Tibial nerve (tissue), 4 donors: ENCODE data around the gene TMC7. TPM values are rescaled to one million over a fixed set of nuclear protein-coding genes. Genes with fewer than 3 reads are reported as not detected.

Experiments used
- DNase-seq, 2 donors: peaks; one replicate each; pipeline ENCODE4 v3.0.0-alpha.2; 2019; ENCODE audit warnings: low spot score in 2 of 2
- H3K27ac ChIP-seq, 4 donors: fragments of 200-600 bp; sonication (generic) in 3 of 4; one replicate each; pipeline ENCODE4 v1.5.1; 2017 to 2019; ENCODE audit warnings: mild to moderate bottlenecking in 1 of 4
- H3K27me3 ChIP-seq, 2 donors: fragments of 200-600 bp; sonication (generic) in 1 of 2; one replicate each; pipeline versions ENCODE4 v1.5.1 to v1.6.0; 2017 to 2019
- H3K36me3 ChIP-seq, 3 donors: fragments of 200-600 bp; sonication (generic); one replicate each; pipeline ENCODE4 v1.5.1; 2018 to 2019
- H3K4me1 ChIP-seq, 4 donors: fragments of 200-600 bp; sonication (generic) in 3 of 4; one replicate each; pipeline ENCODE4 v1.5.1; 2017 to 2019
- H3K4me3 ChIP-seq, 4 donors: fragments of 200-600 bp; sonication (generic) in 3 of 4; one replicate each; pipeline ENCODE4 v1.5.1; 2017 to 2019; ENCODE audit warnings: mild to moderate bottlenecking in 1 of 4, moderate library complexity in 1 of 4
- H3K9me3 ChIP-seq, 4 donors: fragments of 200-600 bp; sonication (generic) in 3 of 4; one replicate each; pipeline ENCODE4 v1.5.1; 2017 to 2019
- EP300 ChIP-seq, 2 donors: sonication (generic); formaldehyde crosslinking; IDR thresholded peaks; one replicate each; pipeline ENCODE4 v1.6.1; 2017; ENCODE audit warnings: antibody characterized with exemption in 2 of 2, mild to moderate bottlenecking in 1 of 2
- POLR2A ChIP-seq, 2 donors: fragments of 450-650 bp; IDR thresholded peaks; one replicate each; pipeline ENCODE4 v1.6.1; 2017; ENCODE audit warnings: antibody characterized with exemption in 2 of 2, mild to moderate bottlenecking in 2 of 2, moderate library complexity in 2 of 2
- WGBS, 2 donors: methylation state at CpG; one replicate each; pipeline ENCODE4 v1.1.5; 2018; 5-methylcytosine and 5-hydroxymethylcytosine counted together
- total RNA-seq, 4 donors: library from RNA; depleted of rRNA; stranded (reverse); fragments of >200 nt; gene quantifications; one replicate each; pipeline ENCODE4 v1.1.0, GENCODE V29; 2016
- TF ChIP-seq, protein P1 (sequence below), 5 experiments: fragments of 200-600 bp in 3 of 5; fragments of 450-650 bp in 2 of 5; sonication (generic) in 3 of 5; IDR thresholded peaks; one replicate each; pipeline ENCODE4 v1.5.1; 2016 to 2019; ENCODE audit warnings: antibody characterized with exemption in 5 of 5, mild to moderate bottlenecking in 3 of 5, moderate library complexity in 2 of 5

TMC7 gene
- total RNA-seq, 4 donors from 2014 or later, result 3.3 to 8.1 (median 4.5) TPM

DNA sequence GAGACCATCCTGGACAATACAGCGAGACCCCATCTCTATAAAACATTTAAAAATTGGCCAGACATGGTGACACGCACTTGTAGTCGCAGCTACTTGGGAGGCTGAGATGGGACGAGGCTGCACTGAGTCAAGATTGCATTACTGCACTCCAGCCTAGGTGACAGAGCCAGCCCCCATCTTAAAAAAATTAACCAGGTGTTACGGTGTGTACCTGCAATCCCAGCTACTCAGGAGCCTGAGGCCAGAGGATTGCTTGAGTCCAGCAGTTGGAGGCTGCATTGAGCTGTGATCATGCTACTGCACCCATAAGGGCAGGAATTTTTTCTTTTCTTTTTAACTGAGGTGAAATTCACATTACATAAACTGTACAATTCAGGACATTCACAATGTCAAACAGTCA lies 16.9 kb upstream of the TMC7 start:
- 90 to 92% methylated on average over 5 of the region's 5 CpGs for WGBS, 2 donors
- Histone ChIP-seq H3K27me3 (no peaks in the 10 kb centered on the region), H3K4me3 (no peak overlapping the region), H3K9me3 (no peaks in the 10 kb centered on the region), H3K27ac (no peak overlapping the region), H3K36me3 (no peaks in the 10 kb centered on the region), H3K4me1 (peaks cover 0 to 3% (median 0%) of the 10 kb centered on the region in 4 donors)
- DNase-seq, result no peak
- TF ChIP-seq, protein P1, sequence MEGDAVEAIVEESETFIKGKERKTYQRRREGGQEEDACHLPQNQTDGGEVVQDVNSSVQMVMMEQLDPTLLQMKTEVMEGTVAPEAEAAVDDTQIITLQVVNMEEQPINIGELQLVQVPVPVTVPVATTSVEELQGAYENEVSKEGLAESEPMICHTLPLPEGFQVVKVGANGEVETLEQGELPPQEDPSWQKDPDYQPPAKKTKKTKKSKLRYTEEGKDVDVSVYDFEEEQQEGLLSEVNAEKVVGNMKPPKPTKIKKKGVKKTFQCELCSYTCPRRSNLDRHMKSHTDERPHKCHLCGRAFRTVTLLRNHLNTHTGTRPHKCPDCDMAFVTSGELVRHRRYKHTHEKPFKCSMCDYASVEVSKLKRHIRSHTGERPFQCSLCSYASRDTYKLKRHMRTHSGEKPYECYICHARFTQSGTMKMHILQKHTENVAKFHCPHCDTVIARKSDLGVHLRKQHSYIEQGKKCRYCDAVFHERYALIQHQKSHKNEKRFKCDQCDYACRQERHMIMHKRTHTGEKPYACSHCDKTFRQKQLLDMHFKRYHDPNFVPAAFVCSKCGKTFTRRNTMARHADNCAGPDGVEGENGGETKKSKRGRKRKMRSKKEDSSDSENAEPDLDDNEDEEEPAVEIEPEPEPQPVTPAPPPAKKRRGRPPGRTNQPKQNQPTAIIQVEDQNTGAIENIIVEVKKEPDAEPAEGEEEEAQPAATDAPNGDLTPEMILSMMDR (IDR thresholded peaks at IDR 0.05), result no peak
- TF ChIP-seq EP300 (IDR thresholded peaks at IDR 0.05) (no peak), POLR2A (IDR thresholded peaks at IDR 0.05) (no peak)

DNA sequence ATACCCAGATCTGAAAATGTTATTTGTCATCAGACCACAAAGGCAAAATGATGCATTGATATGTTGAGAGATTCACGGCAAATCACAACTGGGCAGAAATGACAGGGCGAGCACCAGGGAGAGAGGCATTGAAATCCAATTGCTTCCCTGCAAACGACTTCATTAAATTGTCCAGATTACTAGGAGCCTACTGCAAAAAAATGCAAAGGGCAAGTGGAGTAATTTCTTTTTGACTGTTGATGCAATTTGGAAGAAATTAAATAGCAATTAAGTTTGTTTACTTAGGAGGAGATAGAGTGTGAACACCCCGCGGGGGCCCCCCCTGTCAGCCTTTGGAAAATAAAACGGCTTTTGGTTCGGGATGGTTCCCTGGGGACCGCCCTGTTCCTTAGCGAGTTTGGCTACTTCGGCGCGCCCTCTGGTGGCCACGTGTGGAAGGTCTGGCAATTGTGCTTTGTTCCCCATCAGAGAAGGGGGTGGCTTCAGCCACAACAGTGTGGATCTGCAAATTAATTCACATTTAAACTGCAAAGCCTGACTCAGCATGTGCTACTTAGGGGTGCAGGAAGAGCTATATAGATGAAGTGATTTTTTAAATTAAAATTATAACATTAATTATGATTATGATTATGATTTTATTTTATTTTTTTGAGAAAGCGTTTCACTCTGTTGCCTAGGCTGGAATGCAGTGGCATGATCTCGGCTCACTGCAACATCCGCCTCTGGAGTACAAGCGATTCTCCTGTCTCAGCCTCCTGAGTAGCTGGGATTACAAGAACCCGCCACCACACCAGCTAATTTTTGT lies 14.5 kb upstream of the TMC7 start:
- Histone ChIP-seq H3K4me3 (peak overlapping the region; percentile 8 to 44 (median 22)), H3K4me1 (peaks cover 0 to 3% (median 0%) of the 10 kb centered on the region in 4 donors)
- DNase-seq, result peak; percentile 87 to 95

DNA sequence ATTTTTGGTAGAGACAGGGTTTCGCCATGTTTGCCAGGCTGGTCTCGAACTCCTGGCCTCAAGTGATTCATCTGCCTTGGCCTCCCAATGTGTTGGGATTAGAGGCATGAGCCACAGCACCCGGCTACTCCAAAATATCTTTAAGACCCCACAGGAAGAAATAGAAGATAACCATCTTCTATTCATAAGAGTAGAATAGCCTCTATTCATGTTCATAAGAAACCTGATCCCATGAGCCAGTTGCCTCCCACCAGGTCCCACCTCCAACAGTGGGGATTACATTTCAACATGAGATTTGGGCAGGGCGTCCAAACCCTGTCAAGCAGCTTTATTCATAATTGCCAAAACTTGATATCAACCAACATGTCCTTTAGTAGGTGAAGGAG lies 13.9 kb upstream of the TMC7 start:
- H3K27ac ChIP-seq, result no peak overlapping the region
- no peak for DNase-seq
- 59 to 61% methylated on average over 4 of the region's 4 CpGs for WGBS, 2 donors
- H3K4me1 ChIP-seq, result peaks cover 0 to 3% (median 0%) of the 10 kb centered on the region in 4 donors
- no peaks in the 10 kb centered on the region for H3K27me3 ChIP-seq
- H3K9me3 ChIP-seq, result no peaks in the 10 kb centered on the region
- H3K4me3 ChIP-seq, result no peak overlapping the region
- no peak for TF ChIP-seq POLR2A (IDR thresholded peaks at IDR 0.05)
- TF ChIP-seq EP300 (IDR thresholded peaks at IDR 0.05), result no peak
- TF ChIP-seq, protein P1 (IDR thresholded peaks at IDR 0.05), result no peak
- no peaks in the 10 kb centered on the region for H3K36me3 ChIP-seq

More for the DNA sequence above, 14.5 kb upstream of the TMC7 start:
- no peaks in the 10 kb centered on the region for H3K36me3 ChIP-seq
- no peaks in the 10 kb centered on the region for H3K9me3 ChIP-seq
- WGBS, 2 donors, result 20 to 23% methylated on average over 18 of the region's 18 CpGs
- no peaks in the 10 kb centered on the region for H3K27me3 ChIP-seq
- TF ChIP-seq EP300 (IDR thresholded peaks at IDR 0.05), result peak; percentile 16 to 49
- TF ChIP-seq, protein P1 (IDR thresholded peaks at IDR 0.05), result peak; percentile 77 to 94 (median 92)
- no peak for TF ChIP-seq POLR2A (IDR thresholded peaks at IDR 0.05)
- no peak overlapping the region for H3K27ac ChIP-seq

DNA sequence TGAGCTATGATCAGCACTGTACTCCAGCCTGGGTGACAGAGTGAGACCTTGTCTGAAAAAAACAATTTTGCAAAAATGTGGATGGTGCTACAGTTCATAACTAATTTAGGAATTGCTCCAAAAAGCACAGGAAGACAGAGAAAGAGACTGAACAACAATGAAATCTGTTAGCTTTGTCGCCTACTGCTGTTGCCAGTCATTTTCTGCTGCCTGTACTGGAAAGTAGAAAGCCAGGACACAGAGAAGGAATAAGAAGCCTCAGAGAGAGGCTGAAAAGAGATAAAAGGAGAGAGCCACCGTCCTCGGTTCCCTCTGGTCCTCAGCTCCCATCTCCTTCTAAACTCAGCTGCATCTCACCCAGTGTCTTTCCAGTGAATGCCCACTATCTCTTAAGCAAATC lies 8.6 kb upstream of the TMC7 start:
- Histone ChIP-seq H3K9me3 (no peaks in the 10 kb centered on the region), H3K4me1 (no peaks in the 10 kb centered on the region), H3K36me3 (no peaks in the 10 kb centered on the region), H3K4me3 (no peak overlapping the region), H3K27ac (no peak overlapping the region), H3K27me3 (peaks cover 0 to 11% of the 10 kb centered on the region in 2 donors)
- no peak for DNase-seq
- TF ChIP-seq, protein P1 (IDR thresholded peaks at IDR 0.05), result no peak
- TF ChIP-seq POLR2A (IDR thresholded peaks at IDR 0.05) (no peak), EP300 (IDR thresholded peaks at IDR 0.05) (no peak)
- 51% methylated on average over 3 of the region's 3 CpGs for WGBS, 2 donors

DNA sequence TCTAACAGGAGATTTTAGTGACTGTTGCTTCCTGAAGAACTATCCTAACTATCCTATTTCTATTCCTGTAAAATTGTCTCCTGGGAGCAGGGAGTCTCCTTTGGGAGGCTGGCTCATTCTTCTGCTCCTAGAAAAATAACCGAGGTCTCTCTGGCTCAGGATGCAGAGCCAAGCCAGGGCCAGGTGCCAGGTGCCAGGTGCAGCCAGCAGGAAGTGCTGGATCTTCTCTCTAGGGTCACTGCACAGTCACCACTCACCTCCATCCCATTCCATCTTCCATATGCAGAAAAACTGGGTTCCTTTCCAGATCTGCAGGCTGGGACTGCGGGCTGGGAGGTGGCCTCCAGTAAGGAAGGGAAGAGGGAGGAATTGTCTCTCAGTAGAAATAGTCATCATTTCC lies 3.8 kb upstream of the TMC7 start:
- WGBS, 2 donors, result 57 to 69% methylated on average over 2 of the region's 2 CpGs
- Histone ChIP-seq H3K4me1 (peaks cover 0 to 6% (median 1%) of the 10 kb centered on the region in 4 donors), H3K9me3 (no peaks in the 10 kb centered on the region), H3K36me3 (no peaks in the 10 kb centered on the region), H3K27ac (no peak overlapping the region), H3K4me3 (no peak overlapping the region), H3K27me3 (peaks cover 0 to 17% of the 10 kb centered on the region in 2 donors)
- TF ChIP-seq EP300 (IDR thresholded peaks at IDR 0.05) (no peak), POLR2A (IDR thresholded peaks at IDR 0.05) (no peak)
- TF ChIP-seq, protein P1 (IDR thresholded peaks at IDR 0.05), result no peak
- DNase-seq, result no peak
